Germinal center (tissue), 1 donor: ENCODE results near the gene PDE4D.

ENCODE experiments used
- DNase-seq: peaks from one replicate; pipeline ENCODE4 v3.0.0; 2012; ENCODE audit warnings: mixed read lengths, low spot score

PDE4D gene

DNA sequence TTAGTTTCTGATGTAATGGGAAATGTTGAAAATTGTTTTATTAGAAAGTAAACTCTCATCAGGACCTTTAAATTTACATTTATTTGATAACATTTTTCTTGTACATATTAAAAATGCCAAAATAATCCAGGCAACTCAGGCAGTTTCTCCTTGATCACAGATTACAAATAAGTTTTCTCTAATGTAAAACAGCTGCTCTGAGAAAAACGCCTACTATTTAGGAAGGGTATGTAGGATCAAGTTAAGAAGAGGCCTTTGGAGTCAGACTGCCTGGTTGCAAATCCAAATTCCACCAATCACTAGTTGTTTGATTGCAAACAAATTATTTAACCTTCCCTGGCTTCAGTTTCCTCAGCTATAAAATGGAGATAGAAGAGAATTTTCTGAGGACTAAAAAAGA, 610.8 kb downstream of the PDE4D start:
- DNase-seq: no peak

DNA sequence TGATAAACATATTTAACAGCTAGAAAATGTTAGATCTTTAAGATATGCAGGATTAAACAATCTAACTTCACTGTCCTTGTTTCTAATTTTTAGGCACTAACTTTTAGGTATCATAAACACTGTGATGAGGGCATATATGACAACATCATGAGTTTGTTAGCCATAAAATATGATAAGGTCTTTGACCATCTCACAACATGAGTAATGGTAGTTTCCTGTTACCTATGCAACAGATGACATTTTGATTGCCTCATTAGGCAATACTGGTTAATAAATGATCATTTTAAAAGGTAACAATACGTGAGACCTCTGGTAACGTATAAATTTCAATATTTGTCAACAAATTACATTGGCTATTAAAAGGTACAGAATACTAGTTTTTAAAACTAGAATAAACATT, 613.5 kb downstream of the PDE4D start:
- no peak for DNase-seq

- no peak for DNase-seq
Observed at GRCh38 chr5:59276917-59277372, 616.6 kb downstream of the PDE4D start.

GRCh38 chr5:59276325-59276675, 617.2 kb downstream of the PDE4D start:
- no peak for DNase-seq

DNA sequence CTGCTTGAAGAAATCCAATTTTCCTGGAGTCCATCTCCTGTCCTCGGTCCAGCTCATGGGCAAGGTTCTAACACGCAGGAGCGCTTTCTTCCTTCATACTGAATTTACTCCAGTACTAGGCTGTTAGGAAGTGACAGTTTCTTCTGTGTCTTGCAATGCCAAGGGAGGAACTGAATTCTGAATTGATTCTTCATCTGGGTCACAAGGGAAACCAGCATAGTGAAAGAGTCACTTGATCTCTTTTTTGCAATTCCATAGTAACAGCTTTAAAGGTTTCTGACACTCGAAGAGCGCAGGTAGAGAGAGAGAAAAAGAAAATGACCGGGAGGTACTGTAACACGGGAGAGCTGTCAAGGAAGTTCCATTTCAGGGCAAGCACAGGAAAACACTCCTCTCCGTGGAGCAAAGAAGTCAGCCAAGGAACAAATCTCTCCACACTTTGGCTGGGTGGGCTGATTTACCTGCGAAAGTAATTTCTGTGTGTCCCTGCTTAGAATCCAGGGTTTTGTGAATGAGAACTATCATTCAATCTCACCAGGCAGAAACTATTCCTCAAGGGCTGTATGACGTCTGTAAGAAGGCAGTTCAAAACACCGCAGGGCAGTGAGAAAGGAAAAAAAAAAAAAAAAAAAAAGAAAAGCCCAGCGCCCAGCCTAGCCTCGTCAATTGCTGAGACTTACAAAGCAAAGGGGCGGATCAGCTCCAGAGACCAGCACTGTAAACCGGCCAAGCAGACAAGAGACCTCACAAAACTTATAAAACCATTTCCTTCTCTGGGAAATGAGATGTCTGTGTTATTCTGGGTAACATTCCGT, 617.8 kb downstream of the PDE4D start:
- peak; percentile 5 for DNase-seq

DNA sequence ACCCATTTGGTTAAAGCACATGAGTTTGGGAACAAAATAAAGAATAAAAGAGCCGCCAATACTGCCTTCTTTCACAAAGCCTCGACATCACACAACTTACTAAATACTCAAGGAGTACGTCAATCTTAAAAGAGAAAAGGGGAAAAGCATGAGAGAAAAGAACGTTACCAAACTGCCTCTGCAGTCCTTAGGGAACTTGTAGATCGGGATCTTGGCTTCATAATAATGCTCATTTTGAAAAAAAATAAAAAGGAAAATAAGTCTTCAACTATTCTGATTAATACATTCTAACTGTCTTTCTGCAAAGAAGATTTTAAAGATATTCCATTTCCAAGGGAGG, 618.4 kb downstream of the PDE4D start:
- DNase-seq: no peak

- no peak for DNase-seq
Observed at GRCh38 chr5:59274106-59274636, 619.4 kb downstream of the PDE4D start.

GRCh38 chr5:59272809-59273427, 620.6 kb downstream of the PDE4D start:
- no peak for DNase-seq

GRCh38 chr5:59268756-59269415, 624.6 kb downstream of the PDE4D start:
- DNase-seq: no peak

GRCh38 chr5:59267033-59267432, 626.5 kb downstream of the PDE4D start:
- no peak for DNase-seq

DNA sequence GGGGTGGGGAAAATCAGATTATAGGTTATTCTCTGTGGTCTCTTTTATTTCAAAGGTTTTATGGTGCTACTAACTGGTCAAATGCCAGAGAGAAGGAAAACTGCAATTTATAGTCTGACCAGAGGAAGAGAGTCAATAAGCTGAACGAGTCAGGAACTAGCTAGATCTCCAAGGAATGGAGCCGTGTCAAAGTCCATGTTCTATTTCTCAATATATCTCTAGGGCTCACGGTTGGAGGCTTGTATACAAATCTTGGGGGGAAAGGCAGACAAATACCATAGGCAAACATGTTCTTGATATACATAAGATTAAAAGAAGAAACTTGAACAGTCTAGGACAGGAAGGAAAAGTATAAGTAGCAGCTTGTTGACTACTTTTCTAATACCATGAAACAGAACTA, 627.1 kb downstream of the PDE4D start:
- DNase-seq: no peak

GRCh38 chr5:59264639-59265245, 628.8 kb downstream of the PDE4D start:
- no peak for DNase-seq

GRCh38 chr5:59264013-59264412, 629.5 kb downstream of the PDE4D start:
- DNase-seq: no peak

- no peak for DNase-seq
Observed at GRCh38 chr5:59261969-59262368, 631.6 kb downstream of the PDE4D start.

DNA sequence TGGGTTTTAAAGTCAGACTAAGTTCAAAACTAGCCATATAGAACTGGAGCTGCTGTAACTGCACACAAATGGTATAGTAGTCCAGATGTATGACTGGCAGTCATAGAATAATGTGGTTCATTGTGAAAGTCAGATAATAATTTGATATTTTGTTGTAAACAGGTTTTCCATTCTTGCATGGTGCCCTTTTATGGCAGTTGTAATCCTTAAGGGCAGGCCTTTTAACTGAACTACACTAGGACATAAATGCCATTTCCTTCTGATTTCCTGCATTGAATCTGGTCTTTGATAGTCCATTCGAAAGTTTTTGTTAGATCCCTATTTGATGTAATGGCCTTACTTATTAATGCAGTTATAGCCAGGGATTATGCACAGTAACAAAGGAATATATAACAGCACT, 632.6 kb downstream of the PDE4D start:
- no peak for DNase-seq

DNA sequence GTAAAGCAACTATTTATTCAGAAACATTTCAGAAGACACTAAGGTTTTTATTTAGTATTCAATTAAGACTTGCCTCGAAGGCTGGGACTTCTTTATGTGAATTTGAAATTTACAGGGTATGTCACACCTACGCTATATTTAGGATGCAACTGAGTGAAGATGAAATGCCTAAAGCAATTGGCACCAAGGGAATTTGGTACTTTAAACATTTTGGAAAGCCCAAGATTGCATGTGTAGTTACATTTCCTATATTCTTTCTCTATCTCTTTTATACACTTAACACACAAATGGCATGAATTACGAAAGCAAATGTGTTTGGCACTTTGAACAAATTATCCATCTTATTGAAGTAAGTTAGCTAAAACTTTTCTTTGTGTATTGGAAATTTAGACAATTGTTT, 633.3 kb downstream of the PDE4D start:
- DNase-seq: no peak

- no peak for DNase-seq
Observed at GRCh38 chr5:59259237-59259636, 634.3 kb downstream of the PDE4D start.

DNA sequence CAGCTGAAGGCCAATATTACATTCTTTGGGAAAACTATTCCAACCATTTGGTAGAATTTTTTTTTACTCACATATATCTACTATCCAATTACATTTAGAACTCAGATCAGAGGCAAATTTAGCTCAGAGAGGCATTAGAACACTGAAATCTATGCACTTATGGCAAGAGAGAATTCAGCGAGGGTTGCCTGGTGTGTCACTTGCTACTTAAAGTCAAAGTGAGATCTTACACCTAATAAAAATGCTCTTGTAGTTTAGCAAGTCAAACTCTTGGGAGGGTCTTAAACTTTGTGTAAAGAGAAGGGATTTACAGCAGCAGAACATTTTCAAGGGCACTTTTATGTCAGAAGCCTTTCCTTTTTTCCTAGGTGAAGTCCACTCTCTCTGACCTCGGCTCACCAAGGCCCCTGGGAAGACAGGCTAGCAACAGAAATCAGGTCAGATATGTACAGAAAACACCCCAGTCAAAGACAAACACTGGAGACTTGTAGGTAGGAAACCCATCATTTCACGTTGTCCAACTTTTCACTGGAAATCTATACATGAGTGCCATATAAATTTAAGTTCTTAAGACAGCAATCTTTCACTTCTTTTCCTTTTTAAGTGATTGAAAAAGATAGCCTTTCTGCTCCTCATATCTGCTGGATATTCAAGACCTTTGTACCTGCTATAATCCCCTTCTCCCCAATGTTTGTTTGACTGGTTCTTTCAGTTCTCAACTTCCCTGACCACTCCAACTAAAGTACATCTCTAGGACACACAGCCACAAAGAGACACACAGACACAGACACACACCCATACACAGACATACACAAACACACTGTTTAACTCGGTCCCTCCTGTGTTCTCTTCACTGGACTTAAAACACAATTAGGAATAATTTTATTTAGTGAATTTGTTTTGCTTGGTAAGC, 635.8 kb downstream of the PDE4D start:
- DNase-seq: no peak

GRCh38 chr5:59256331-59256730, 637.2 kb downstream of the PDE4D start:
- DNase-seq: no peak

DNA sequence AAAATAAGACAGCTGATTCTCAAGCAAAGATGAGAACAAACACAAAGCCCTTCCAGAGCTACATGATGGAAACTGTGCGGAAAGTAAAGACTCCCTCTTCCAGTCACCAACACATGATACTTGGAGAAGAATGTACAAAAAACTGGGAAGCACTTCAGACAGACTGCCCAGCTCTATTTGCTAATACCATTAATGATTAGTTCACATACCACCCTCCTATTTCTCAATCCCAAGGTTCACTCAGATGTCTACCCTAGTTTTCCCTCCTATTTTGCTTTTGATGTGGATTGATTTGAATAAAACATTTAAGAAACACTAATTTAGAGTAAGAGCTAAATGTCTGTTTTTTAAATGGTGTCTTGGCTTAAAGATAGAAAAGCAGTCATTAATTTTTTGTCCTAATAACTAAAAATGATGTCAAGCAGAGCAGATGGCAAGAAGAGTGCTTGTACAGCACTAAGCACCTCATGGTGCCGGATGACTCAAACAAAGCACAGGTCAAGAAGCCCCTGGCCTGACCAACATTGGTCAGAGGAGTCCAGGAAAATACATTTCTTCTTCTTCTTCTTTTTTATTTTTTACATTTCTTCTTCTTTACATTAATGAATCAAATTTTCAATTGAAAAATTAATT, 639.4 kb downstream of the PDE4D start:
- no peak for DNase-seq

GRCh38 chr5:59253625-59254024, 639.9 kb downstream of the PDE4D start:
- no peak for DNase-seq
